Measurements from ENCODE around the gene COG4. TPM values are rescaled to one million over a fixed set of nuclear protein-coding genes. Genes with fewer than 3 reads are reported as not detected.
A peak's percentile ranks its signal among the peaks of the same experiment; 100 is the strongest.

COG4 gene
- total and polyA plus RNA-seq, 2 experiments from 2014 or later = 28.8 to 38.1 TPM

- TF ChIP-seq, protein P1, sequence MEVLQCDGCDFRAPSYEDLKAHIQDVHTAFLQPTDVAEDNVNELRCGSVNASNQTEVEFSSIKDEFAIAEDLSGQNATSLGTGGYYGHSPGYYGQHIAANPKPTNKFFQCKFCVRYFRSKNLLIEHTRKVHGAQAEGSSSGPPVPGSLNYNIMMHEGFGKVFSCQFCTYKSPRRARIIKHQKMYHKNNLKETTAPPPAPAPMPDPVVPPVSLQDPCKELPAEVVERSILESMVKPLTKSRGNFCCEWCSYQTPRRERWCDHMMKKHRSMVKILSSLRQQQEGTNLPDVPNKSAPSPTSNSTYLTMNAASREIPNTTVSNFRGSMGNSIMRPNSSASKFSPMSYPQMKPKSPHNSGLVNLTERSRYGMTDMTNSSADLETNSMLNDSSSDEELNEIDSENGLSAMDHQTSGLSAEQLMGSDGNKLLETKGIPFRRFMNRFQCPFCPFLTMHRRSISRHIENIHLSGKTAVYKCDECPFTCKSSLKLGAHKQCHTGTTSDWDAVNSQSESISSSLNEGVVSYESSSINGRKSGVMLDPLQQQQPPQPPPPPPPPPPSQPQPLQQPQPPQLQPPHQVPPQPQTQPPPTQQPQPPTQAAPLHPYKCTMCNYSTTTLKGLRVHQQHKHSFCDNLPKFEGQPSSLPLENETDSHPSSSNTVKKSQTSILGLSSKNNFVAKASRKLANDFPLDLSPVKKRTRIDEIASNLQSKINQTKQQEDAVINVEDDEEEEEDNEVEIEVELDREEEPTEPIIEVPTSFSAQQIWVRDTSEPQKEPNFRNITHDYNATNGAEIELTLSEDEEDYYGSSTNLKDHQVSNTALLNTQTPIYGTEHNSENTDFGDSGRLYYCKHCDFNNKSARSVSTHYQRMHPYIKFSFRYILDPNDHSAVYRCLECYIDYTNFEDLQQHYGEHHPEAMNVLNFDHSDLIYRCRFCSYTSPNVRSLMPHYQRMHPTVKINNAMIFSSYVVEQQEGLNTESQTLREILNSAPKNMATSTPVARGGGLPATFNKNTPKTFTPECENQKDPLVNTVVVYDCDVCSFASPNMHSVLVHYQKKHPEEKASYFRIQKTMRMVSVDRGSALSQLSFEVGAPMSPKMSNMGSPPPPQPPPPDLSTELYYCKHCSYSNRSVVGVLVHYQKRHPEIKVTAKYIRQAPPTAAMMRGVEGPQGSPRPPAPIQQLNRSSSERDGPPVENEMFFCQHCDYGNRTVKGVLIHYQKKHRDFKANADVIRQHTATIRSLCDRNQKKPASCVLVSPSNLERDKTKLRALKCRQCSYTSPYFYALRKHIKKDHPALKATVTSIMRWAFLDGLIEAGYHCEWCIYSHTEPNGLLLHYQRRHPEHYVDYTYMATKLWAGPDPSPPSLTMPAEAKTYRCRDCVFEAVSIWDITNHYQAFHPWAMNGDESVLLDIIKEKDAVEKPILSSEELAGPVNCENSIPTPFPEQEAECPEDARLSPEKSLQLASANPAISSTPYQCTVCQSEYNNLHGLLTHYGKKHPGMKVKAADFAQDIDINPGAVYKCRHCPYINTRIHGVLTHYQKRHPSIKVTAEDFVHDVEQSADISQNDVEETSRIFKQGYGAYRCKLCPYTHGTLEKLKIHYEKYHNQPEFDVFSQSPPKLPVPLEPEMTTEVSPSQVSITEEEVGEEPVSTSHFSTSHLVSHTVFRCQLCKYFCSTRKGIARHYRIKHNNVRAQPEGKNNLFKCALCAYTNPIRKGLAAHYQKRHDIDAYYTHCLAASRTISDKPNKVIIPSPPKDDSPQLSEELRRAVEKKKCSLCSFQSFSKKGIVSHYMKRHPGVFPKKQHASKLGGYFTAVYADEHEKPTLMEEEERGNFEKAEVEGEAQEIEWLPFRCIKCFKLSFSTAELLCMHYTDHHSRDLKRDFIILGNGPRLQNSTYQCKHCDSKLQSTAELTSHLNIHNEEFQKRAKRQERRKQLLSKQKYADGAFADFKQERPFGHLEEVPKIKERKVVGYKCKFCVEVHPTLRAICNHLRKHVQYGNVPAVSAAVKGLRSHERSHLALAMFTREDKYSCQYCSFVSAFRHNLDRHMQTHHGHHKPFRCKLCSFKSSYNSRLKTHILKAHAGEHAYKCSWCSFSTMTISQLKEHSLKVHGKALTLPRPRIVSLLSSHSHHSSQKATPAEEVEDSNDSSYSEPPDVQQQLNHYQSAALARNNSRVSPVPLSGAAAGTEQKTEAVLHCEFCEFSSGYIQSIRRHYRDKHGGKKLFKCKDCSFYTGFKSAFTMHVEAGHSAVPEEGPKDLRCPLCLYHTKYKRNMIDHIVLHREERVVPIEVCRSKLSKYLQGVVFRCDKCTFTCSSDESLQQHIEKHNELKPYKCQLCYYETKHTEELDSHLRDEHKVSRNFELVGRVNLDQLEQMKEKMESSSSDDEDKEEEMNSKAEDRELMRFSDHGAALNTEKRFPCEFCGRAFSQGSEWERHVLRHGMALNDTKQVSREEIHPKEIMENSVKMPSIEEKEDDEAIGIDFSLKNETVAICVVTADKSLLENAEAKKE (CRISPR knock-in tag; IDR thresholded peaks at IDR 0.05) = no peak
- TF ChIP-seq CREB1 (CRISPR knock-in tag; IDR thresholded peaks at IDR 0.05; ENCODE audit: low read depth) (no peak), EZH2phosphoT487 (IDR thresholded peaks at IDR 0.05; ENCODE audit: unreplicated experiment) (no peak), EZH2 (IDR thresholded peaks at IDR 0.05; ENCODE audit: low read depth, unreplicated experiment) (no peak), POLR2AphosphoS5 (IDR thresholded peaks at IDR 0.05; ENCODE audit: low read depth) (no peak), ZNF331 (CRISPR knock-in tag; IDR thresholded peaks at IDR 0.05; ENCODE audit: low read depth) (no peak)
These were observed 41.7 kb upstream of the COG4 start (continued) for GRCh38 chr16:70565053-70565452.

DNA sequence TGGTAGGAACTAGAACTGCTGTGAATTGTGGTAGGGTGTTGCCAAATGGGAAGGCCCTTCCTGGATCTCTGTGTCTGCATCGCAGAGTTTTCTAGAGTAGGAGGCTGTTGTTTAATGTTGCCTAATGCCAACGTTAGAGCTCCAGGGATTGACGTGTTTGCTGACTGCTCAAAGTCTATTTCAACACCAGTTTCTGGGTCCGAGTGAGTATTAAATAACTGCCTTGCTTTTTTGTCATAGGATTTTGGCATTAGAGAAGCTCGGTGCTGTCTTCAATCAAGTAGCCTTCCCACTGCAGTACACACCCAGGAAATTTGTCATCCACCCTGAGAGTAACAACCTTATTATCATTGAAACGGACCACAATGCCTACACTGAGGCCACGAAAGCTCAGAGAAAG lies 40.3 kb upstream of the COG4 start:
- Mint-ChIP-seq H3K36me3 (ENCODE audit: low read depth) (peaks cover 97% of the 10 kb centered on the region), H3K27ac (no peak overlapping the region)
- H4K20me1 ChIP-seq (replicated peaks; ENCODE audit: insufficient read depth) = peaks cover 76% of the 10 kb centered on the region
- TF ChIP-seq ETS1 (IDR thresholded peaks at IDR 0.05) (no peak), EZH2 (IDR thresholded peaks at IDR 0.05; ENCODE audit: low read depth, unreplicated experiment) (no peak), EZH2phosphoT487 (IDR thresholded peaks at IDR 0.05; ENCODE audit: unreplicated experiment) (no peak), JUNB (IDR thresholded peaks at IDR 0.05; ENCODE audit: unreplicated experiment) (no peak), STAT1 (IDR thresholded peaks at IDR 0.05; ENCODE audit: unreplicated experiment) (no peak), REST (IDR thresholded peaks at IDR 0.05; ENCODE audit: unreplicated experiment) (no peak), POLR2AphosphoS5 (IDR thresholded peaks at IDR 0.05; ENCODE audit: low read depth) (no peak), NANOG (IDR thresholded peaks at IDR 0.05; ENCODE audit: borderline replicate concordance) (no peak), ZNF114 (CRISPR knock-in tag; IDR thresholded peaks at IDR 0.05) (no peak), CREB1 (CRISPR knock-in tag; IDR thresholded peaks at IDR 0.05; ENCODE audit: low read depth) (no peak)
- TF ChIP-seq, protein P2, sequence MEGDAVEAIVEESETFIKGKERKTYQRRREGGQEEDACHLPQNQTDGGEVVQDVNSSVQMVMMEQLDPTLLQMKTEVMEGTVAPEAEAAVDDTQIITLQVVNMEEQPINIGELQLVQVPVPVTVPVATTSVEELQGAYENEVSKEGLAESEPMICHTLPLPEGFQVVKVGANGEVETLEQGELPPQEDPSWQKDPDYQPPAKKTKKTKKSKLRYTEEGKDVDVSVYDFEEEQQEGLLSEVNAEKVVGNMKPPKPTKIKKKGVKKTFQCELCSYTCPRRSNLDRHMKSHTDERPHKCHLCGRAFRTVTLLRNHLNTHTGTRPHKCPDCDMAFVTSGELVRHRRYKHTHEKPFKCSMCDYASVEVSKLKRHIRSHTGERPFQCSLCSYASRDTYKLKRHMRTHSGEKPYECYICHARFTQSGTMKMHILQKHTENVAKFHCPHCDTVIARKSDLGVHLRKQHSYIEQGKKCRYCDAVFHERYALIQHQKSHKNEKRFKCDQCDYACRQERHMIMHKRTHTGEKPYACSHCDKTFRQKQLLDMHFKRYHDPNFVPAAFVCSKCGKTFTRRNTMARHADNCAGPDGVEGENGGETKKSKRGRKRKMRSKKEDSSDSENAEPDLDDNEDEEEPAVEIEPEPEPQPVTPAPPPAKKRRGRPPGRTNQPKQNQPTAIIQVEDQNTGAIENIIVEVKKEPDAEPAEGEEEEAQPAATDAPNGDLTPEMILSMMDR (conservative IDR thresholded peaks at IDR 0.05; ENCODE audit: low read depth in 2 of 2) = no peak

More for the DNA sequence above, 40.3 kb upstream of the COG4 start:
- no peak for ATAC-seq
- Histone ChIP-seq H3K4me1 (ENCODE audit: insufficient read depth) (no peaks in the 10 kb centered on the region), H3K36me3 (ENCODE audit: insufficient read depth) (peaks cover 98% of the 10 kb centered on the region), H3K27me3 (ENCODE audit: insufficient read depth) (no peaks in the 10 kb centered on the region), H3K4me3 (no peak overlapping the region), H3K79me2 (replicated peaks; ENCODE audit: insufficient read depth) (peaks cover 42% of the 10 kb centered on the region), H3K9me2 (ENCODE audit: insufficient read depth) (no peaks in the 10 kb centered on the region), H3K27ac (ENCODE audit: low read depth) (0 out of 2 replicates have a peak overlapping the region, but pooled peaks have one; percentile 55), H3F3A (replicated peaks; ENCODE audit: low read depth) (peaks cover 64% of the 10 kb centered on the region), H2AFZ (no peak overlapping the region), H3K4me2 (no peak overlapping the region)
- Mint-ChIP-seq H3K27me3 (ENCODE audit: insufficient read depth, low read depth, poor library complexity) (peaks cover 5% of the 10 kb centered on the region), H3K9me3 (no peaks in the 10 kb centered on the region), H3K4me3 (no peak overlapping the region), H3K4me1 (no peaks in the 10 kb centered on the region)
- no peak for DNase-seq (ENCODE audit: low spot score)
